Lung (tissue), 12 donors: ENCODE data around the gene ARF1. TPM values are rescaled to one million over a fixed set of nuclear protein-coding genes. Genes with fewer than 3 reads are reported as not detected.

Experiments
- ATAC-seq: fragments of 200-7000 bp; cut with Tn5 transposase; one replicate; pipeline ENCODE4 v1.9.1; 2020; ENCODE audit warnings: moderate number of reproducible peaks; ENCODE audit not compliant: insufficient read depth, low FRiP score
- DNase-seq, 3 donors: peaks; one replicate each; pipeline ENCODE4 v3.0.0-alpha.2; 2013 to 2017
- H3K27ac ChIP-seq, 2 donors: one replicate each; pipeline ENCODE4 v1.5.1; 2013; ENCODE audit warnings: mild to moderate bottlenecking in 2 of 2, moderate library complexity in 2 of 2, control low read depth in 1 of 2, inconsistent platforms in 1 of 2, low read depth in 1 of 2, low read length in 1 of 2
- H3K27me3 ChIP-seq, 3 donors: one replicate each; pipeline ENCODE4 v1.5.1; 2013; ENCODE audit warnings: low read length in 2 of 3; ENCODE audit not compliant: control insufficient read depth in 3 of 3, insufficient read depth in 3 of 3
- H3K36me3 ChIP-seq, 4 donors: one replicate each; pipeline ENCODE4 v1.5.1; 2013; ENCODE audit warnings: low read length in 4 of 4, mild to moderate bottlenecking in 1 of 4, moderate library complexity in 1 of 4; ENCODE audit not compliant: control insufficient read depth in 4 of 4, insufficient read depth in 4 of 4
- H3K4me1 ChIP-seq, 5 donors: one replicate each; pipeline ENCODE4 v1.5.1; 2013; ENCODE audit warnings: low read length in 5 of 5, mild to moderate bottlenecking in 2 of 5, moderate library complexity in 1 of 5; ENCODE audit not compliant: control insufficient read depth in 5 of 5, insufficient read depth in 5 of 5
- H3K4me3 ChIP-seq: one replicate; pipeline ENCODE4 v1.5.1; 2013; ENCODE audit warnings: mild to moderate bottlenecking, control low read depth, moderate library complexity
- H3K9ac ChIP-seq, 2 donors: one replicate each; pipeline ENCODE4 v1.5.1; 2013; ENCODE audit warnings: low read length in 2 of 2, control low read depth in 1 of 2; ENCODE audit not compliant: insufficient read depth in 1 of 2
- H3K9me3 ChIP-seq, 4 donors: one replicate each; pipeline ENCODE4 v1.5.1; 2013; ENCODE audit warnings: low read length in 3 of 4, mild to moderate bottlenecking in 1 of 4, moderate library complexity in 1 of 4; ENCODE audit not compliant: control insufficient read depth in 4 of 4, insufficient read depth in 3 of 4
- CTCF ChIP-seq: IDR thresholded peaks from 2 replicates; pipeline ENCODE4 v1.5.1; 2012; ENCODE audit warnings: mild to moderate bottlenecking; ENCODE audit errors: control extremely low read depth, extremely low read depth
- WGBS, 2 donors: extraction: QIAGEN DNeasy Blood & Tissue Kit; methylation state at CpG; one replicate each; pipeline ENCODE4 v1.1.7; 2013; 5-methylcytosine and 5-hydroxymethylcytosine counted together
- polyA plus RNA-seq, 2 donors: library from polyadenylated mRNA; stranded (reverse); fragments of 200-250 nt; gene quantifications; one replicate each; pipeline ENCODE4 v1.2.1, GENCODE V29; 2013
- total RNA-seq, 2 donors: library from RNA; depleted of rRNA in 1 of 2; stranded (reverse); fragments of >200 nt in 1 of 2; gene quantifications; one replicate each; pipeline ENCODE4 v1.2.1, GENCODE V29; 2014 to 2021
- donor health status: control.
- donor health status: control.
- donor health status: Bipolar disorder and iron deficiency.
- donor health status: healthy.
- donor health status: DM: yes; HTN: yes; CAD: no.

ARF1 gene
- total and polyA plus RNA-seq, 4 donors: 226 to 713 (median 439) TPM

- Histone ChIP-seq H3K9ac (no peak overlapping the region), H3K27me3 (no peaks in the 10 kb centered on the region), H3K4me3 (no peak overlapping the region), H3K36me3 (peaks cover 0 to 28% (median 15%) of the 10 kb centered on the region in 4 donors), H3K27ac (peak overlapping the region in 1 of 2 donors; percentile 62), H3K9me3 (peaks cover 0 to 7% (median 4%) of the 10 kb centered on the region in 4 donors), H3K4me1 (peaks cover 20 to 71% (median 33%) of the 10 kb centered on the region in 5 donors)
- no peak for DNase-seq
- no peak for ATAC-seq
- TF ChIP-seq CTCF: no peak
- WGBS, 2 donors: 57 to 59% methylated on average over 12 of the region's 12 CpGs
Measured at GRCh38 chr1:228089519-228090380, 7.2 kb downstream of the ARF1 start.

- Histone ChIP-seq H3K27me3 (no peaks in the 10 kb centered on the region), H3K9ac (no peak overlapping the region), H3K9me3 (peaks cover 0 to 13% (median 4%) of the 10 kb centered on the region in 4 donors), H3K4me3 (no peak overlapping the region), H3K27ac (peak overlapping the region in 1 of 2 donors; percentile 32), H3K36me3 (peaks cover 0 to 31% (median 15%) of the 10 kb centered on the region in 4 donors), H3K4me1 (peaks cover 11 to 63% (median 24%) of the 10 kb centered on the region in 5 donors)
- DNase-seq (no peak), ATAC-seq (no peak)
- WGBS, 2 donors: 16 to 24% methylated on average over 2 of the region's 2 CpGs
- no peak for TF ChIP-seq CTCF
Measured at GRCh38 chr1:228090613-228091081, 8.1 kb downstream of the ARF1 start.

GRCh38 chr1:228091084-228091483 is 8.6 kb downstream of the ARF1 start:
- H3K9me3 ChIP-seq: peaks cover 0 to 13% (median 4%) of the 10 kb centered on the region in 4 donors
- H3K27me3 ChIP-seq: no peaks in the 10 kb centered on the region
- DNase-seq (no peak), ATAC-seq (no peak)
- WGBS, 2 donors: 61 to 73% methylated on average over 4 of the region's 4 CpGs
- H3K4me3 ChIP-seq: no peak overlapping the region
- TF ChIP-seq CTCF: no peak
- no peak overlapping the region for H3K9ac ChIP-seq
- peaks cover 0 to 31% (median 15%) of the 10 kb centered on the region in 4 donors for H3K36me3 ChIP-seq
- H3K4me1 ChIP-seq: peaks cover 7 to 62% (median 19%) of the 10 kb centered on the region in 5 donors
- no peak overlapping the region for H3K27ac ChIP-seq
